ENCODE measurements around the gene CRB2. TPM values are rescaled to one million over a fixed set of nuclear protein-coding genes. Genes with fewer than 3 reads are reported as not detected.

CRB2 gene
- total RNA-seq, 1 experiment from 2014 or later = 3.6 TPM

GRCh38 chr9:123406691-123407216, 50.8 kb downstream of the CRB2 start:
- Histone ChIP-seq H2AFZ (ENCODE audit: low read length) (no peak overlapping the region), H4K91ac (ENCODE audit: insufficient read length, low read depth, low read length) (no peak overlapping the region), H3K4ac (ENCODE audit: low read depth, low read length) (no peak overlapping the region), H2BK15ac (ENCODE audit: low read depth, low read length) (no peak overlapping the region), H3K27me3 (ENCODE audit: insufficient read depth, low read length) (no peaks in the 10 kb centered on the region), H3K79me1 (ENCODE audit: insufficient read depth, low read depth, low read length, poor library complexity, severe bottlenecking) (no peaks in the 10 kb centered on the region), H3K4me2 (ENCODE audit: insufficient read depth, insufficient read length, low read length) (no peak overlapping the region), H4K20me1 (ENCODE audit: control insufficient read depth, insufficient read depth, insufficient read length) (no peaks in the 10 kb centered on the region), H2BK20ac (ENCODE audit: low read depth, low read length, poor library complexity, severe bottlenecking) (no peak overlapping the region), H3T11ph (ENCODE audit: low read length) (no peak overlapping the region), H4K8ac (replicated peaks; ENCODE audit: insufficient read length, low read depth, low read length) (no peak overlapping the region), H3K14ac (ENCODE audit: insufficient read depth, low read length) (no peak overlapping the region), H3K23ac (ENCODE audit: insufficient read length, low read depth, low read length) (no peak overlapping the region), H2AK5ac (ENCODE audit: insufficient read length, low read length) (no peak overlapping the region), H3K4me1 (ENCODE audit: insufficient read depth, low read length) (no peaks in the 10 kb centered on the region; the same call in 1 of the 2 replicates), H3K23me2 (ENCODE audit: insufficient read length, low read depth, low read length, poor library complexity, severe bottlenecking) (no peaks in the 10 kb centered on the region), H3K79me2 (ENCODE audit: insufficient read depth, low read length) (no peaks in the 10 kb centered on the region), H2BK120ac (ENCODE audit: low read depth, low read length, poor library complexity, severe bottlenecking) (no peak overlapping the region), H3K56ac (ENCODE audit: insufficient read length, low read depth, low read length) (no peak overlapping the region), H2BK12ac (ENCODE audit: insufficient read length, low read depth, low read length) (no peak overlapping the region), H2BK5ac (ENCODE audit: insufficient read length, low read length) (no peak overlapping the region), H3K18ac (ENCODE audit: insufficient read length, low read depth, low read length) (no peak overlapping the region), H3K9me3 (ENCODE audit: control insufficient read depth, low read depth, low read length) (no peaks in the 10 kb centered on the region), H3K27ac (ENCODE audit: insufficient read length, low read depth, low read length) (no peak overlapping the region), H4K5ac (ENCODE audit: insufficient read length, low read depth, low read length) (no peak overlapping the region), H3K9ac (ENCODE audit: extremely low read depth, insufficient read length, low read length) (no peak overlapping the region)
- no peaks in the 10 kb centered on the region; the same call in 1 of the 2 replicates for H3K27me3 Mint-ChIP-seq (ENCODE audit: low read depth)
- TF ChIP-seq CTCF (conservative IDR thresholded peaks at IDR 0.05) = no peak
- H3K4me1 Mint-ChIP-seq = peaks cover 44 to 47% of the 10 kb centered on the region in 2 experiments
- no peaks in the 10 kb centered on the region; a peak in 1 of 7 replicates for H3K36me3 Mint-ChIP-seq (ENCODE audit: insufficient read depth in 1 of 3, low read depth in 3 of 3)
- WGBS (ENCODE audit: extremely low coverage, insufficient read length, low lambda C conversion rate) = no CpG with 5 or more reads among the region's 13 CpGs
- no peaks in the 10 kb centered on the region; a peak in 1 of 5 replicates for H3K9me3 Mint-ChIP-seq
- H3K27ac Mint-ChIP-seq = no peak overlapping the region; a peak in 2 of 7 replicates
- DNase-seq = no peak
- H3K4me3 Mint-ChIP-seq = no peak overlapping the region

Data from H9 (cell line).